IMR-90 (cell line): ENCODE data around the gene L3MBTL4. TPM values are rescaled to one million over a fixed set of nuclear protein-coding genes. Genes with fewer than 3 reads are reported as not detected.

Source experiments
- ATAC-seq: fragments of 200-7000 bp; cut with Tn5 transposase; 2 replicates; pipeline ENCODE4 v1.9.1; 2020; ENCODE audit warnings: low read depth, mild to moderate bottlenecking, moderate library complexity
- BruUV-seq: library from RNA; stranded (reverse); fragments of 400-500 nt; replicated peaks from 2 replicates; lab custom pipeline; 2021; lab: Mats Ljungman, UMichigan
- CTCF ChIA-PET: fragments of 300-600 bp; formaldehyde crosslinking; extraction: SDS; loops from one replicate; lab custom pipeline; 2021; ENCODE audit warnings: antibody characterized with exemption; lab: Yijun Ruan, JAX
- POLR2A ChIA-PET: fragments of 300-600 bp; sonication (Branson Sonifier 250); formaldehyde crosslinking; loops from one replicate; lab custom pipeline; 2022; ENCODE audit warnings: antibody characterized with exemption; ENCODE audit not compliant: unreplicated experiment; lab: Charles Lee
- DNase-seq: peaks from one replicate; pipeline ENCODE4 v3.0.0; 2013
- H2AFZ ChIP-seq: replicated peaks from 2 replicates; pipeline ENCODE3; 2013; ENCODE audit warnings: low read length, mild to moderate bottlenecking; ENCODE audit not compliant: poor library complexity
- H2AK5ac ChIP-seq: 2 replicates; pipeline ENCODE4 v1.6.1; 2013; ENCODE audit warnings: low read depth, low read length, inconsistent platforms
- H2AK9ac ChIP-seq: replicated peaks from 2 replicates; pipeline ENCODE3; 2013; ENCODE audit warnings: mild to moderate bottlenecking, low read depth, low read length, moderate library complexity; ENCODE audit not compliant: poor library complexity
- H2BK120ac ChIP-seq: 2 replicates; pipeline ENCODE4 v1.6.1; 2013; ENCODE audit warnings: low read depth, low read length, inconsistent platforms
- H2BK15ac ChIP-seq: 3 replicates; pipeline ENCODE4 v1.6.1; 2013; ENCODE audit warnings: low read depth, low read length, inconsistent platforms
- H2BK20ac ChIP-seq: 2 replicates; pipeline ENCODE4 v1.6.1; 2013; ENCODE audit warnings: low read depth, mild to moderate bottlenecking, inconsistent platforms, low read length, moderate library complexity
- H2BK5ac ChIP-seq: 2 replicates; pipeline ENCODE4 v1.6.1; 2013; ENCODE audit warnings: mild to moderate bottlenecking, low read depth, low read length, inconsistent platforms; ENCODE audit not compliant: poor library complexity, severe bottlenecking
- H3K14ac ChIP-seq: replicated peaks from 2 replicates; pipeline ENCODE4 v1.6.1; 2013; ENCODE audit warnings: low read depth, low read length, inconsistent platforms
- H3K18ac ChIP-seq: 2 replicates; pipeline ENCODE4 v1.6.1; 2013; ENCODE audit warnings: low read depth, low read length, control low read depth
- H3K23ac ChIP-seq: 2 replicates; pipeline ENCODE4 v1.6.1; 2013; ENCODE audit warnings: low read depth, low read length, inconsistent platforms
- H3K27ac ChIP-seq: 2 replicates; pipeline ENCODE4 v1.5.1; 2013; ENCODE audit warnings: mild to moderate bottlenecking, control low read depth, low read length; ENCODE audit not compliant: insufficient read depth
- H3K27me3 ChIP-seq: 2 replicates; pipeline ENCODE4 v1.6.1; 2013; ENCODE audit warnings: low read length; ENCODE audit not compliant: control insufficient read depth, insufficient read depth
- H3K36me3 ChIP-seq: 2 replicates; pipeline ENCODE4 v1.6.1; 2013; ENCODE audit warnings: low read length, mixed read lengths; ENCODE audit not compliant: control insufficient read depth, insufficient read depth
- H3K4ac ChIP-seq: 2 replicates; pipeline ENCODE4 v1.6.1; 2013; ENCODE audit warnings: low read depth, low read length, inconsistent platforms
- H3K4me1 ChIP-seq: 2 replicates; pipeline ENCODE4 v1.6.1; 2013; ENCODE audit warnings: low read length, mixed read lengths; ENCODE audit not compliant: control insufficient read depth, insufficient read depth
- H3K4me2 ChIP-seq: 2 replicates; pipeline ENCODE4 v1.6.1; 2013; ENCODE audit warnings: low read depth, mild to moderate bottlenecking, control low read depth, low read length, moderate library complexity
- H3K4me3 ChIP-seq: 2 replicates; pipeline ENCODE4 v1.5.1; 2013; ENCODE audit warnings: low read depth, mild to moderate bottlenecking, control low read depth, low read length, moderate library complexity; ENCODE audit not compliant: insufficient read depth
- H3K56ac ChIP-seq: 2 replicates; pipeline ENCODE4 v1.6.1; 2013; ENCODE audit warnings: low read length, inconsistent platforms; ENCODE audit not compliant: insufficient read depth; ENCODE audit errors: extremely low read depth
- H3K79me1 ChIP-seq, 2 experiments: 2 replicates each; pipeline ENCODE4 v1.6.1; 2013; ENCODE audit warnings: low read length in 2 of 2, inconsistent platforms in 1 of 2, low read depth in 1 of 2
- H3K9ac ChIP-seq: 2 replicates; pipeline ENCODE4 v1.6.1; 2013; ENCODE audit warnings: low read depth, low read length, control low read depth
- H3K9me1 ChIP-seq: 2 replicates; pipeline ENCODE4 v1.6.1; 2013; ENCODE audit warnings: low read length, inconsistent platforms; ENCODE audit not compliant: insufficient read depth
- H3K9me3 ChIP-seq: 2 replicates; pipeline ENCODE4 v1.6.1; 2013; ENCODE audit warnings: low read length; ENCODE audit not compliant: control insufficient read depth, insufficient read depth
- H4K20me1 ChIP-seq: 2 replicates; pipeline ENCODE4 v1.6.1; 2013; ENCODE audit warnings: low read length, inconsistent platforms; ENCODE audit not compliant: insufficient read depth
- H4K5ac ChIP-seq: 2 replicates; pipeline ENCODE4 v1.6.1; 2013; ENCODE audit warnings: mild to moderate bottlenecking, low read depth, low read length, control low read depth
- H4K8ac ChIP-seq, 2 experiments: 2 replicates each; pipeline ENCODE4 v1.6.1; 2013; ENCODE audit warnings: low read depth in 2 of 2, low read length in 2 of 2, control low read depth in 1 of 2, inconsistent platforms in 1 of 2
- H4K91ac ChIP-seq: 2 replicates; pipeline ENCODE4 v1.6.1; 2013; ENCODE audit warnings: low read depth, low read length, inconsistent platforms; ENCODE audit not compliant: insufficient read depth
- BHLHE40 ChIP-seq: fragments of 150-350 bp; IDR thresholded peaks from 2 replicates; pipeline ENCODE4 v1.6.1; 2016; ENCODE audit warnings: mild to moderate bottlenecking, low read depth, low read length
- CEBPB ChIP-seq: IDR thresholded peaks from 2 replicates; pipeline ENCODE4 v1.6.1; 2012; ENCODE audit warnings: low read depth, low read length, improper control_type of control experiment
- CHD1 ChIP-seq: IDR thresholded peaks from 2 replicates; pipeline ENCODE4 v1.6.1; 2012; ENCODE audit warnings: low read depth, low read length, improper control_type of control experiment
- FOS ChIP-seq: fragments of 150-350 bp; IDR thresholded peaks from 2 replicates; pipeline ENCODE4 v1.6.1; 2016; ENCODE audit warnings: low read depth, low read length
- MAFK ChIP-seq: IDR thresholded peaks from 2 replicates; pipeline ENCODE4 v1.6.1; 2012; ENCODE audit warnings: low read depth, low read length, improper control_type of control experiment
- MAZ ChIP-seq: IDR thresholded peaks from 2 replicates; pipeline ENCODE4 v1.6.1; 2012; ENCODE audit warnings: low read depth, mild to moderate bottlenecking, low read length, improper control_type of control experiment, moderate library complexity, borderline replicate concordance
- MXI1 ChIP-seq: IDR thresholded peaks from 2 replicates; pipeline ENCODE4 v1.6.1; 2012; ENCODE audit warnings: low read depth, mild to moderate bottlenecking, low read length, moderate library complexity, borderline replicate concordance
- NFE2L2 ChIP-seq: fragments of 150-350 bp; IDR thresholded peaks from 2 replicates; pipeline ENCODE4 v1.6.1; 2016; ENCODE audit warnings: low read depth, mild to moderate bottlenecking, low read length
- RAD21 ChIP-seq: IDR thresholded peaks from 2 replicates; pipeline ENCODE4 v1.6.1; 2012; ENCODE audit warnings: low read length, improper control_type of control experiment
- RFX5 ChIP-seq: IDR thresholded peaks from 2 replicates; pipeline ENCODE4 v1.8.0; 2012; ENCODE audit warnings: low read depth, mild to moderate bottlenecking, low read length, moderate library complexity
- SMC3 ChIP-seq: fragments of 150-350 bp; IDR thresholded peaks from 2 replicates; pipeline ENCODE4 v1.6.1; 2016; ENCODE audit warnings: low read depth, mild to moderate bottlenecking, antibody characterized with exemption, low read length, moderate library complexity
- WGBS, 2 experiments: methylation state at CpG; one replicate each; pipeline versions ENCODE4 v1.1.5 to v1.1.7; 2013; ENCODE audit warnings: missing lambda C conversion rate in 2 of 2; ENCODE audit not compliant: insufficient read length in 1 of 2; ENCODE audit errors: extremely low coverage in 2 of 2; 5-methylcytosine and 5-hydroxymethylcytosine counted together
- dilution Hi-C: fragments of 300-500 bp; cut with HindIII; formaldehyde crosslinking; loops from one replicate; pipeline ENCODE4 v1.14.3; 2018; ENCODE audit warnings: low sequenced_read_pairs; ENCODE audit not compliant: unreplicated experiment
- in situ Hi-C: fragments of 300-500 bp; cut with MboI; formaldehyde crosslinking; loops from 3 replicates; pipeline ENCODE4 v1.14.3; 2019; ENCODE audit warnings: low sequenced_read_pairs, inconsistent platforms, mixed read lengths
- intact Hi-C: fragments of 100-400 bp; cut with micrococcal nuclease; formaldehyde crosslinking; loops from 2 replicates; pipeline ENCODE4 v1.10.0; 2022
- polyA plus RNA-seq, 3 experiments: library from polyadenylated mRNA; depleted of rRNA; stranded (reverse); fragments of >200 nt; gene quantifications; 2 replicates each; pipeline ENCODE4 v1.2.3, GENCODE V29; 2012; ENCODE audit warnings: low replicate concordance in 1 of 3
- total RNA-seq: library from RNA; depleted of rRNA; stranded (reverse); fragments of >200 nt; gene quantifications from 2 replicates; pipeline ENCODE4 v1.2.3, GENCODE V29; 2012
- TF ChIP-seq, protein P1 (sequence below): fragments of 150-350 bp; IDR thresholded peaks from 2 replicates; pipeline ENCODE4 v1.6.1; 2017; ENCODE audit warnings: mild to moderate bottlenecking, antibody characterized with exemption, low read length, low read depth
- TF ChIP-seq, protein P2 (sequence below): fragments of 150-350 bp; IDR thresholded peaks from 2 replicates; pipeline ENCODE4 v1.6.1; 2016; ENCODE audit warnings: low read depth, mild to moderate bottlenecking, low read length, moderate library complexity, borderline replicate concordance

The L3MBTL4 gene
- total and polyA plus RNA-seq, 2 of the 4 experiments (the other 2 are of a cell fraction) = under 0.01 to 0.02 TPM

DNA sequence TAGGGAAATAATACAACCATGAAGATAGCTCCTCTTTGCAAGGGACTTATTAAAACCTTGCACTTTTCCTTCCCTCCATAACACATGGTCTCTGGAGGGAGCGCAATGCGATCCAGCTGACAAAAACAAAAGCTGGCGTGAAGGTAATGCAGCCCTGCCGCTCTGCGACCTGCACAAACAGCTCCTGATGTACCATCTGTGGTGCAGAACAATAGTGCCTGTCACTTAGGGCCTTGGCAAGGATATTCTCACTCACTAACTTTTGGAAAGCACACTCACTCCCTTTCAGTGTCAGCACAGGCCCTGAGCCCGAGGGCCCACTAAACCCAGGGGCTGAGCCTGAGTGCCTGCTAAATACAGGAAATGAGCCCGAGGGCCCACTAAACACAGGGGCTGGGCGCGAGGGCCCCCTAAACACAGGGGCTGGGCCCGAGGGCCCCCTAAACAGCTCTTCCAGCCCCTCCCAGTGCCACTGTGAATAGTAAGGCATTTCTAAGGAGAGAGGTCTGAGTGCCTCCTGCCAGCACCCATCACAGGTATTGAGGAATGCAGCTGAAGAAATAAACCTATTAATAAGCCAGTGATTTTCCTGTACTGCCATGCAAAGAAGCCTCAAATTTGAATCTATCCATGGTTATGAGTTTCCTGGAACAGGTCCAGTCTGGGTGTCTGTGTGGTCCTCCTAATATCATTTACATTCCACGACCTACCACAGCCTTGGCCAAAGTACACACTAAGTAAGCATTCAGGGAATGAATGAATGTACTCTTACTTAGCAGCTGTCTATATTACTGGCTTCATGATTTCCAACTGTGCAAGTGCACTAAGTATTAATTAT, 9.3 kb downstream of the L3MBTL4 start:
- no peak overlapping the region for H3K27ac ChIP-seq
- H2BK120ac ChIP-seq = no peak overlapping the region
- no peak overlapping the region for H3K4me2 ChIP-seq
- H2AK9ac ChIP-seq = no peak overlapping the region
- intact Hi-C loops (loop anchor here (10.0 kb wide), 1 partner anchor 531 kb away; no protein-coding TSS in a partner anchor), dilution Hi-C loops (no loop called here), in situ Hi-C loops (no loop called here)
- H2AK5ac ChIP-seq = no peak overlapping the region
- H4K20me1 ChIP-seq = no peaks in the 10 kb centered on the region
- no peak overlapping the region for H3K4me3 ChIP-seq
- H3K36me3 ChIP-seq = no peaks in the 10 kb centered on the region
- H3K23ac ChIP-seq = no peak overlapping the region
- H3K18ac ChIP-seq = no peak overlapping the region
- WGBS, 2 experiments = no CpG with 5 or more reads among the region's 11 CpGs
- no peak overlapping the region for H3K14ac ChIP-seq
- TF ChIP-seq FOS = no peak
- TF ChIP-seq MAFK = no peak
- TF ChIP-seq SMC3 = no peak
- TF ChIP-seq RFX5 = no peak
- TF ChIP-seq MXI1 = no peak
- no peak for TF ChIP-seq RAD21
- no peak for TF ChIP-seq BHLHE40
- TF ChIP-seq, protein P1, sequence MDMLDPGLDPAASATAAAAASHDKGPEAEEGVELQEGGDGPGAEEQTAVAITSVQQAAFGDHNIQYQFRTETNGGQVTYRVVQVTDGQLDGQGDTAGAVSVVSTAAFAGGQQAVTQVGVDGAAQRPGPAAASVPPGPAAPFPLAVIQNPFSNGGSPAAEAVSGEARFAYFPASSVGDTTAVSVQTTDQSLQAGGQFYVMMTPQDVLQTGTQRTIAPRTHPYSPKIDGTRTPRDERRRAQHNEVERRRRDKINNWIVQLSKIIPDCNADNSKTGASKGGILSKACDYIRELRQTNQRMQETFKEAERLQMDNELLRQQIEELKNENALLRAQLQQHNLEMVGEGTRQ = no peak
- TF ChIP-seq, protein P2, sequence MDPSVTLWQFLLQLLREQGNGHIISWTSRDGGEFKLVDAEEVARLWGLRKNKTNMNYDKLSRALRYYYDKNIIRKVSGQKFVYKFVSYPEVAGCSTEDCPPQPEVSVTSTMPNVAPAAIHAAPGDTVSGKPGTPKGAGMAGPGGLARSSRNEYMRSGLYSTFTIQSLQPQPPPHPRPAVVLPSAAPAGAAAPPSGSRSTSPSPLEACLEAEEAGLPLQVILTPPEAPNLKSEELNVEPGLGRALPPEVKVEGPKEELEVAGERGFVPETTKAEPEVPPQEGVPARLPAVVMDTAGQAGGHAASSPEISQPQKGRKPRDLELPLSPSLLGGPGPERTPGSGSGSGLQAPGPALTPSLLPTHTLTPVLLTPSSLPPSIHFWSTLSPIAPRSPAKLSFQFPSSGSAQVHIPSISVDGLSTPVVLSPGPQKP = no peak
- no peak for TF ChIP-seq CEBPB
- no peak for TF ChIP-seq CHD1
- no peak for TF ChIP-seq NFE2L2
- no peak for TF ChIP-seq MAZ
- no peak overlapping the region for H2BK15ac ChIP-seq
- H3K9me3 ChIP-seq = no peaks in the 10 kb centered on the region
- no peak overlapping the region for H3K4ac ChIP-seq
- H3K79me1 ChIP-seq = no peaks in the 10 kb centered on the region
- no TSS peak for BruUV-seq
- H3K9me1 ChIP-seq = no peaks in the 10 kb centered on the region
- POLR2A ChIA-PET = no interaction called here
- no peak overlapping the region for H2BK20ac ChIP-seq
- H4K8ac ChIP-seq = no peak overlapping the region
- no peaks in the 10 kb centered on the region for H3K4me1 ChIP-seq
- no peak overlapping the region for H3K9ac ChIP-seq
- CTCF ChIA-PET = interaction anchor here (0.5 kb wide), 1 partner anchor 191 kb away, joined by 3 read pairs; no protein-coding TSS in a partner anchor
- H4K5ac ChIP-seq = no peak overlapping the region
- H4K91ac ChIP-seq = no peak overlapping the region
- no peak overlapping the region for H2BK5ac ChIP-seq
- no peak overlapping the region for H3K56ac ChIP-seq
- ATAC-seq = no peak
- no peak overlapping the region for H2AFZ ChIP-seq
- no peak for DNase-seq
- peaks cover 2% of the 10 kb centered on the region; the same call in 1 of the 2 replicates for H3K27me3 ChIP-seq
